Measurements from ENCODE around the gene CDK17. TPM values are rescaled to one million over a fixed set of nuclear protein-coding genes. Genes with fewer than 3 reads are reported as not detected.
"Not testable (repeated sequence)": the region's sequence is repeated elsewhere in the genome, so short reads cannot be mapped to it uniquely, and the experiment has no call there.

Gene CDK17
- total and polyA plus RNA-seq, 10 donors, result 12.9 to 108 (median 66.4) TPM

GRCh38 chr12:96344124-96344695 is 56.0 kb downstream of the CDK17 start:
- TF ChIP-seq CTCF (IDR thresholded peaks at IDR 0.05 in 8 of 11, conservative IDR thresholded peaks at IDR 0.05 in 3 of 11) (no peak), POLR2AphosphoS5 (IDR thresholded peaks at IDR 0.05) (no peak), POLR2A (IDR thresholded peaks at IDR 0.05) (no peak)
- intact Hi-C loops (cut with DNase I; ENCODE audit: low total_unique reads), result no loop called here
- H3K4me3 ChIP-seq, result no peak overlapping the region
- 64 to 96% (median 79%) methylated on average over 3 of the region's 3 CpGs for WGBS, 5 donors
- H3K36me3 ChIP-seq, result peaks cover 0 to 16% (median 1%) of the 10 kb centered on the region in 6 donors
- peaks cover 12 to 81% (median 36%) of the 10 kb centered on the region in 6 donors for H3K4me1 ChIP-seq
- DNase-seq, result no peak
- no peak overlapping the region for H3K27ac ChIP-seq
- peaks cover 11 to 32% (median 29%) of the 10 kb centered on the region in 8 donors for H3K9me3 ChIP-seq
- no peaks in the 10 kb centered on the region for H3K27me3 ChIP-seq (replicated peaks in 1 of 7)

- no peak for TF ChIP-seq CTCF (IDR thresholded peaks at IDR 0.05 in 8 of 11, conservative IDR thresholded peaks at IDR 0.05 in 3 of 11)
- peaks cover 12 to 80% (median 32%) of the 10 kb centered on the region in 6 donors for H3K4me1 ChIP-seq
- H3K36me3 ChIP-seq, result peaks cover 0 to 16% (median 1%) of the 10 kb centered on the region in 6 donors
- no peaks in the 10 kb centered on the region for H3K27me3 ChIP-seq (replicated peaks in 1 of 7)
- DNase-seq, result no peak
- H3K4me3 ChIP-seq, result no peak overlapping the region
- intact Hi-C loops (cut with DNase I; ENCODE audit: low total_unique reads), result no loop called here
- H3K27ac ChIP-seq, result peak overlapping the region in 1 of 8 donors; percentile 13
- 83 to 96% (median 88%) methylated on average over 3 of the region's 3 CpGs for WGBS, 5 donors
- peaks cover 11 to 32% (median 29%) of the 10 kb centered on the region in 8 donors for H3K9me3 ChIP-seq
Measured at GRCh38 chr12:96343347-96343954, 56.8 kb downstream of the CDK17 start.

- not testable (repeated sequence) for H3K27me3 ChIP-seq (replicated peaks in 1 of 7); DNase-seq; H3K36me3 ChIP-seq; H3K4me3 ChIP-seq; H3K27ac ChIP-seq
- Histone ChIP-seq H3K9me3 (peaks cover 6 to 32% (median 29%) of the 10 kb centered on the region in 8 donors), H3K4me1 (peaks cover 0 to 69% (median 20%) of the 10 kb centered on the region in 6 donors)
- WGBS, 5 donors, result 94 to 99% (median 97%) methylated on average over 5 of the region's 5 CpGs
- intact Hi-C loops (cut with DNase I; ENCODE audit: low total_unique reads), result loop anchor here (10.0 kb wide), 1 partner anchor 45 kb away; no protein-coding TSS in a partner anchor
Measured at GRCh38 chr12:96339666-96340065, 60.6 kb downstream of the CDK17 start.

- no peak for DNase-seq
Measured at GRCh38 chr12:96338852-96339471, 61.3 kb downstream of the CDK17 start.

More at GRCh38 chr12:96338852-96339471, 61.3 kb downstream of the CDK17 start:
- H3K27ac ChIP-seq, result no peak overlapping the region
- peaks cover under 1 to 25% (median 22%) of the 10 kb centered on the region in 8 donors for H3K9me3 ChIP-seq
- H3K4me3 ChIP-seq, result no peak overlapping the region
- no peak for TF ChIP-seq POLR2A (IDR thresholded peaks at IDR 0.05)
- TF ChIP-seq CTCF (IDR thresholded peaks at IDR 0.05 in 8 of 11, conservative IDR thresholded peaks at IDR 0.05 in 3 of 11), result no peak
- TF ChIP-seq POLR2AphosphoS5 (IDR thresholded peaks at IDR 0.05), result no peak
- intact Hi-C loops (cut with DNase I; ENCODE audit: low total_unique reads), result loop anchor here (10.0 kb wide), 1 partner anchor 46 kb away; no protein-coding TSS in a partner anchor
- H3K36me3 ChIP-seq, result peaks cover 0 to 6% (median 0%) of the 10 kb centered on the region in 6 donors
- 89 to 97% (median 95%) methylated on average over 3 of the region's 3 CpGs for WGBS, 5 donors
- no peaks in the 10 kb centered on the region for H3K27me3 ChIP-seq (replicated peaks in 1 of 7)
- peaks cover 0 to 74% (median 19%) of the 10 kb centered on the region in 6 donors for H3K4me1 ChIP-seq
